OCI-LY1 (cell line): ENCODE data around the gene HYKK.
A peak's percentile ranks its signal among the peaks of the same experiment; 100 is the strongest.

Experiments
- H2AFZ ChIP-seq: fragments of 200-600 bp; sonication (generic), shearing (Covaris generic); 2 replicates; pipeline ENCODE4 v1.6.0; 2014; ENCODE audit warnings: antibody characterized with exemption, mild to moderate bottlenecking, low read length
- H3F3A ChIP-seq: fragments of 200-600 bp; sonication (generic), shearing (Covaris generic); 2 replicates; pipeline ENCODE4 v1.6.0; 2014; ENCODE audit warnings: mild to moderate bottlenecking, antibody characterized with exemption, low read length, moderate library complexity; ENCODE audit not compliant: insufficient read depth
- H3K27ac ChIP-seq: fragments of 200-600 bp; sonication (generic); 2 replicates; pipeline ENCODE4 v1.5.1; 2014; ENCODE audit warnings: low read length, mixed run types, mild to moderate bottlenecking, low read depth; ENCODE audit not compliant: poor library complexity, severe bottlenecking
- H3K27me3 ChIP-seq: fragments of 200-600 bp; sonication (generic); 2 replicates; pipeline ENCODE4 v1.6.0; 2014; ENCODE audit warnings: antibody characterized with exemption, mild to moderate bottlenecking, low read length, moderate library complexity; ENCODE audit not compliant: insufficient read depth
- H3K36me3 ChIP-seq: fragments of 200-600 bp; sonication (generic); 2 replicates; pipeline ENCODE4 v1.6.1; 2014; ENCODE audit warnings: mild to moderate bottlenecking, antibody characterized with exemption, low read length, moderate library complexity, mixed read lengths; ENCODE audit not compliant: insufficient read depth
- H3K4me1 ChIP-seq: fragments of 200-600 bp; sonication (generic); 2 replicates; pipeline ENCODE4 v1.5.1; 2014; ENCODE audit warnings: mild to moderate bottlenecking, low read length, moderate library complexity; ENCODE audit not compliant: insufficient read depth, severe bottlenecking
- H3K4me2 ChIP-seq: fragments of 200-600 bp; sonication (generic), shearing (Covaris generic); 2 replicates; pipeline ENCODE4 v1.6.1; 2014; ENCODE audit warnings: low read length
- H3K4me3 ChIP-seq: fragments of 200-600 bp; sonication (generic); 2 replicates; pipeline ENCODE4 v1.5.1; 2014; ENCODE audit warnings: low read length, low read depth, mild to moderate bottlenecking, mixed read lengths; ENCODE audit not compliant: poor library complexity, severe bottlenecking
- H3K79me2 ChIP-seq: fragments of 200-600 bp; shearing (Covaris generic); 2 replicates; pipeline ENCODE4 v1.6.1; 2016; ENCODE audit warnings: mixed run types, low read length, mixed read lengths; ENCODE audit not compliant: insufficient read depth
- H3K9ac ChIP-seq: fragments of 200-600 bp; sonication (generic), shearing (Covaris generic); 2 replicates; pipeline ENCODE4 v1.6.1; 2014; ENCODE audit warnings: mild to moderate bottlenecking, low read length, mixed read lengths
- H3K9me2 ChIP-seq: fragments of 200-600 bp; sonication (generic), shearing (Covaris generic); 2 replicates; pipeline ENCODE4 v1.6.1; 2014; ENCODE audit warnings: low read depth, mild to moderate bottlenecking, low read length, mixed read lengths
- H3K9me3 ChIP-seq: fragments of 200-600 bp; shearing (Covaris generic); 2 replicates; pipeline ENCODE4 v1.6.1; 2014; ENCODE audit warnings: low read length, mixed read lengths
- H4K20me1 ChIP-seq: fragments of 200-600 bp; sonication (generic), shearing (Covaris generic); 2 replicates; pipeline ENCODE4 v1.6.0; 2016; ENCODE audit warnings: mild to moderate bottlenecking, low read length; ENCODE audit not compliant: insufficient read depth
- EZH2 ChIP-seq: fragments of 200-600 bp; sonication (generic), shearing (Covaris generic); IDR thresholded peaks from 2 replicates; pipeline ENCODE4 v1.8.0; 2017; ENCODE audit warnings: borderline replicate concordance, mixed run types, mild to moderate bottlenecking, antibody characterized with exemption, low read length, moderate library complexity, mixed read lengths
- TF ChIP-seq, protein P1 (sequence below): fragments of 200-600 bp; sonication (generic), shearing (Covaris generic); IDR thresholded peaks from 2 replicates; pipeline ENCODE4 v1.5.1; 2017; ENCODE audit warnings: mild to moderate bottlenecking, antibody characterized with exemption, low read length, moderate library complexity, mixed read lengths

Gene HYKK

GRCh38 chr15:78524230-78524629, 16.9 kb downstream of the HYKK start:
- TF ChIP-seq, protein P1, sequence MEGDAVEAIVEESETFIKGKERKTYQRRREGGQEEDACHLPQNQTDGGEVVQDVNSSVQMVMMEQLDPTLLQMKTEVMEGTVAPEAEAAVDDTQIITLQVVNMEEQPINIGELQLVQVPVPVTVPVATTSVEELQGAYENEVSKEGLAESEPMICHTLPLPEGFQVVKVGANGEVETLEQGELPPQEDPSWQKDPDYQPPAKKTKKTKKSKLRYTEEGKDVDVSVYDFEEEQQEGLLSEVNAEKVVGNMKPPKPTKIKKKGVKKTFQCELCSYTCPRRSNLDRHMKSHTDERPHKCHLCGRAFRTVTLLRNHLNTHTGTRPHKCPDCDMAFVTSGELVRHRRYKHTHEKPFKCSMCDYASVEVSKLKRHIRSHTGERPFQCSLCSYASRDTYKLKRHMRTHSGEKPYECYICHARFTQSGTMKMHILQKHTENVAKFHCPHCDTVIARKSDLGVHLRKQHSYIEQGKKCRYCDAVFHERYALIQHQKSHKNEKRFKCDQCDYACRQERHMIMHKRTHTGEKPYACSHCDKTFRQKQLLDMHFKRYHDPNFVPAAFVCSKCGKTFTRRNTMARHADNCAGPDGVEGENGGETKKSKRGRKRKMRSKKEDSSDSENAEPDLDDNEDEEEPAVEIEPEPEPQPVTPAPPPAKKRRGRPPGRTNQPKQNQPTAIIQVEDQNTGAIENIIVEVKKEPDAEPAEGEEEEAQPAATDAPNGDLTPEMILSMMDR: no peak
- TF ChIP-seq EZH2: no peak
- Histone ChIP-seq H3K9me2 (no peaks in the 10 kb centered on the region), H3K36me3 (no peaks in the 10 kb centered on the region; the same call in 1 of the 2 replicates), H3F3A (no peaks in the 10 kb centered on the region), H4K20me1 (no peaks in the 10 kb centered on the region), H2AFZ (no peak overlapping the region), H3K4me1 (peaks cover 4% of the 10 kb centered on the region), H3K27ac (no peak overlapping the region), H3K9ac (no peak overlapping the region), H3K4me3 (no peak overlapping the region), H3K79me2 (no peaks in the 10 kb centered on the region), H3K4me2 (no peak overlapping the region), H3K27me3 (no peaks in the 10 kb centered on the region), H3K9me3 (no peaks in the 10 kb centered on the region)

GRCh38 chr15:78527325-78527724, 19.9 kb downstream of the HYKK start:
- H3K27ac ChIP-seq: no peak overlapping the region
- no peaks in the 10 kb centered on the region for H3K79me2 ChIP-seq
- H2AFZ ChIP-seq: no peak overlapping the region
- H3K9ac ChIP-seq: no peak overlapping the region
- H3F3A ChIP-seq: no peaks in the 10 kb centered on the region
- peaks cover 4% of the 10 kb centered on the region for H3K4me1 ChIP-seq
- H3K4me2 ChIP-seq: peak overlapping the region; percentile 41; the same call in 1 of the 2 replicates
- no peaks in the 10 kb centered on the region; the same call in 1 of the 2 replicates for H3K36me3 ChIP-seq
- TF ChIP-seq, protein P1: no peak
- no peak for TF ChIP-seq EZH2
- no peaks in the 10 kb centered on the region for H4K20me1 ChIP-seq
- H3K9me2 ChIP-seq: no peaks in the 10 kb centered on the region
- H3K4me3 ChIP-seq: peak overlapping the region; percentile 26
- H3K27me3 ChIP-seq: no peaks in the 10 kb centered on the region
- no peaks in the 10 kb centered on the region for H3K9me3 ChIP-seq

- no peaks in the 10 kb centered on the region for H4K20me1 ChIP-seq
- H3K79me2 ChIP-seq: no peaks in the 10 kb centered on the region
- H3K27me3 ChIP-seq: no peaks in the 10 kb centered on the region
- no peak overlapping the region for H3K27ac ChIP-seq
- H2AFZ ChIP-seq: no peak overlapping the region
- no peaks in the 10 kb centered on the region for H3K4me1 ChIP-seq
- H3F3A ChIP-seq: no peaks in the 10 kb centered on the region
- no peaks in the 10 kb centered on the region for H3K9me2 ChIP-seq
- TF ChIP-seq EZH2: no peak
- TF ChIP-seq, protein P1: no peak
- no peak overlapping the region for H3K4me2 ChIP-seq
- H3K9me3 ChIP-seq: no peaks in the 10 kb centered on the region
- H3K36me3 ChIP-seq: no peaks in the 10 kb centered on the region
- H3K4me3 ChIP-seq: no peak overlapping the region
- no peak overlapping the region for H3K9ac ChIP-seq
These were observed 26.0 kb downstream of the HYKK start for GRCh38 chr15:78533331-78533730.
